NCI-H460 (cell line): ENCODE measurements around the gene FHL5. TPM values are rescaled to one million over a fixed set of nuclear protein-coding genes. Genes with fewer than 3 reads are reported as not detected.
"Not testable (repeated sequence)": the region's sequence is repeated elsewhere in the genome, so short reads cannot be mapped to it uniquely, and the experiment has no call there.

Experiments used
- DNase-seq: peaks from one replicate; pipeline ENCODE4 v3.0.0-alpha.2; 2016; ENCODE audit warnings: low read depth; ENCODE audit errors: extremely low read depth
- polyA plus RNA-seq: library from polyadenylated mRNA; depleted of rRNA; stranded (reverse); fragments of >200 nt; gene quantifications from 2 replicates; pipeline ENCODE4 v1.2.3, GENCODE V29; 2014; cell fraction: nucleus; rRNA removed
- total RNA-seq: library from RNA; depleted of rRNA; stranded (reverse); fragments of >200 nt; shearing (Covaris generic); gene quantifications from 2 replicates; pipeline ENCODE4 v1.2.3, GENCODE V29; 2014; rRNA removed

Gene FHL5
- not detected in 2 replicates for total RNA-seq
- not detected in 2 replicates for polyA plus RNA-seq

GRCh38 chr6:96562886-96563285 lies at the start of gene FHL5:
Gene FHL5, plus strand, starts transcription at chr6:96563128. Its CDS starts 40,486 bp downstream, at chr6:96603614.
- DNase-seq, result no peak

GRCh38 chr6:96520171-96521115 lies 42.5 kb upstream of the FHL5 start:
- no peak for DNase-seq

- DNase-seq, result no peak
Measured at GRCh38 chr6:96521306-96521643, 41.7 kb upstream of the FHL5 start.

- peak; percentile 84 for DNase-seq
Measured at GRCh38 chr6:96521644-96522464, 41.1 kb upstream of the FHL5 start, which contains the start of gene UFL1. Gene UFL1, plus strand, starts transcription at chr6:96521806. Its CDS starts 68 bp downstream, at chr6:96521874.

GRCh38 chr6:96522465-96523009 lies 40.4 kb upstream of the FHL5 start:
- DNase-seq, result no peak

GRCh38 chr6:96528193-96528592 lies 34.7 kb upstream of the FHL5 start:
- no peak for DNase-seq

GRCh38 chr6:96532399-96532798 lies 30.5 kb upstream of the FHL5 start:
- DNase-seq, result no peak

- DNase-seq, result no peak
Measured at GRCh38 chr6:96537726-96538125, 25.2 kb upstream of the FHL5 start.

- no peak for DNase-seq
Measured at GRCh38 chr6:96542702-96543101, 20.2 kb upstream of the FHL5 start.

GRCh38 chr6:96545882-96546281 lies 17.0 kb upstream of the FHL5 start:
- DNase-seq, result no peak

GRCh38 chr6:96547654-96548053 lies 15.3 kb upstream of the FHL5 start:
- no peak for DNase-seq

GRCh38 chr6:96554558-96554957 lies 8.4 kb upstream of the FHL5 start:
- no peak for DNase-seq

- DNase-seq, result not testable (repeated sequence)
Measured at GRCh38 chr6:96559740-96560139, 3.2 kb upstream of the FHL5 start.

GRCh38 chr6:96563853-96564252 lies 925 bp downstream of the FHL5 start:
- no peak for DNase-seq

- DNase-seq, result no peak
Measured at GRCh38 chr6:96570053-96570452, 7.1 kb downstream of the FHL5 start.

- no peak for DNase-seq
Measured at GRCh38 chr6:96571551-96571950, 8.6 kb downstream of the FHL5 start.

GRCh38 chr6:96575359-96575758 lies 12.4 kb downstream of the FHL5 start:
- no peak for DNase-seq

GRCh38 chr6:96576221-96576620 lies 13.3 kb downstream of the FHL5 start:
- no peak for DNase-seq

- no peak for DNase-seq
Measured at GRCh38 chr6:96582021-96582420, 19.1 kb downstream of the FHL5 start.

- no peak for DNase-seq
Measured at GRCh38 chr6:96582436-96582835, 19.5 kb downstream of the FHL5 start.

GRCh38 chr6:96604420-96604819 lies 41.5 kb downstream of the FHL5 start:
- no peak for DNase-seq
